NB4 (cell line): Measurements from ENCODE around the gene BRD7.

Experiments used
- DNase-seq: peaks from one replicate; pipeline ENCODE4 v3.0.0; 2010; ENCODE audit warnings: low read depth
- H3K4me3 ChIP-seq: one replicate; pipeline ENCODE4 v1.5.1; 2011; ENCODE audit warnings: mild to moderate bottlenecking, low read depth, low read length, moderate library complexity
- CTCF ChIP-seq: IDR thresholded peaks from one replicate; pipeline ENCODE4 v1.5.1; 2012; ENCODE audit warnings: low read depth, low read length
- MAX ChIP-seq: IDR thresholded peaks from 2 replicates; pipeline ENCODE4 v1.6.1; 2011; ENCODE audit warnings: low read depth, low read length
- MYC ChIP-seq: IDR thresholded peaks from 2 replicates; pipeline ENCODE4 v1.6.1; 2011; ENCODE audit warnings: low read depth, low read length
- POLR2A ChIP-seq: IDR thresholded peaks from 2 replicates; pipeline ENCODE4 v1.6.1; 2011; ENCODE audit warnings: mild to moderate bottlenecking; ENCODE audit not compliant: insufficient read length; ENCODE audit errors: extremely low read depth

BRD7 gene

GRCh38 chr16:50296807-50297206 lies 72.0 kb downstream of the BRD7 start:
- no peak for TF ChIP-seq CTCF
- no peak for TF ChIP-seq POLR2A
- TF ChIP-seq MYC = no peak
- no peak for TF ChIP-seq MAX
- DNase-seq = no peak
- H3K4me3 ChIP-seq = no peak overlapping the region

GRCh38 chr16:50295541-50296132 lies 73.2 kb downstream of the BRD7 start:
- DNase-seq = no peak
- no peak for TF ChIP-seq MAX
- no peak for TF ChIP-seq CTCF
- no peak for TF ChIP-seq POLR2A
- no peak for TF ChIP-seq MYC
- H3K4me3 ChIP-seq = no peak overlapping the region

- DNase-seq = no peak
- no peak overlapping the region for H3K4me3 ChIP-seq
- no peak for TF ChIP-seq MAX
- no peak for TF ChIP-seq POLR2A
- no peak for TF ChIP-seq MYC
- TF ChIP-seq CTCF = no peak
Observed at GRCh38 chr16:50294955-50295354, 73.8 kb downstream of the BRD7 start.

- DNase-seq = no peak
- TF ChIP-seq MYC (no peak), POLR2A (no peak), CTCF (no peak), MAX (no peak)
- H3K4me3 ChIP-seq = no peak overlapping the region
Observed at GRCh38 chr16:50293994-50294855, 74.6 kb downstream of the BRD7 start.

- no peak for TF ChIP-seq MYC
- TF ChIP-seq POLR2A = no peak
- TF ChIP-seq CTCF = no peak
- no peak for TF ChIP-seq MAX
- DNase-seq = no peak
Observed at GRCh38 chr16:50293041-50293783, 75.6 kb downstream of the BRD7 start.

More at GRCh38 chr16:50293041-50293783, 75.6 kb downstream of the BRD7 start:
- H3K4me3 ChIP-seq = no peak overlapping the region
